ENCODE results near the gene PRRT1. TPM values are rescaled to one million over a fixed set of nuclear protein-coding genes. Genes with fewer than 3 reads are reported as not detected.

PRRT1 gene
- total RNA-seq, 6 donors from 2014 or later: 0.69 to 6.3 (median 0.98) TPM; not detected in 1

- peak within 1 kb of the TSS; percentile 72 to 98 (median 95) for H3K27ac ChIP-seq
These were observed 32.4 kb upstream of the PRRT1 start, which contains the start of gene AGER for GRCh38 chr6:32184084-32184640. Gene AGER (minus strand): TSS chr6:32184253. CDS start chr6:32184222, 31 bp downstream.

GRCh38 chr6:32183483-32184083 lies 31.8 kb upstream of the PRRT1 start:
- H3K36me3 ChIP-seq: peaks cover 7 to 56% (median 36%) of the 10 kb centered on the region in 4 donors
- 73 to 80% methylated on average over 12 to 15 of the region's 15 CpGs for WGBS, 2 donors
- peak overlapping the region; percentile 72 to 98 (median 95) for H3K27ac ChIP-seq
- TF ChIP-seq EP300 (IDR thresholded peaks at IDR 0.05): no peak
- no peak for TF ChIP-seq POLR2AphosphoS5 (IDR thresholded peaks at IDR 0.05)
- peaks cover 53 to 72% (median 64%) of the 10 kb centered on the region in 4 donors for H3K4me1 ChIP-seq
- ATAC-seq (ENCODE audit: low FRiP score in 2 of 2) (no peak), DNase-seq (no peak)
- no peaks in the 10 kb centered on the region for H3K27me3 ChIP-seq
- H3K4me3 ChIP-seq: peak overlapping the region in 3 of 4 donors; percentile 7 to 41 (median 20)
- H3K9me3 ChIP-seq: no peaks in the 10 kb centered on the region

More at GRCh38 chr6:32184084-32184640, 32.4 kb upstream of the PRRT1 start, which contains the start of gene AGER:
- Histone ChIP-seq H3K4me1 (peaks cover 56 to 73% (median 65%) of the 10 kb centered on the region in 4 donors), H3K27me3 (no peaks in the 10 kb centered on the region), H3K9me3 (no peaks in the 10 kb centered on the region), H3K36me3 (peaks cover 7 to 56% (median 36%) of the 10 kb centered on the region in 4 donors), H3K4me3 (peak within 1 kb of the TSS in 3 of 4 donors; percentile 7 to 41 (median 20))
- TF ChIP-seq POLR2A (IDR thresholded peaks at IDR 0.05) (peak in 1 of 4 donors; percentile 62), CTCF (IDR thresholded peaks at IDR 0.05) (no peak), POLR2AphosphoS5 (IDR thresholded peaks at IDR 0.05) (peak in 1 of 2 donors; percentile 34), EP300 (IDR thresholded peaks at IDR 0.05) (no peak)
- 58 to 61% methylated on average over 5 to 6 of the region's 6 CpGs for WGBS, 2 donors
- ATAC-seq (ENCODE audit: low FRiP score in 2 of 2) (peak in 1 of 2 donors; percentile 1), DNase-seq (no peak)

DNA sequence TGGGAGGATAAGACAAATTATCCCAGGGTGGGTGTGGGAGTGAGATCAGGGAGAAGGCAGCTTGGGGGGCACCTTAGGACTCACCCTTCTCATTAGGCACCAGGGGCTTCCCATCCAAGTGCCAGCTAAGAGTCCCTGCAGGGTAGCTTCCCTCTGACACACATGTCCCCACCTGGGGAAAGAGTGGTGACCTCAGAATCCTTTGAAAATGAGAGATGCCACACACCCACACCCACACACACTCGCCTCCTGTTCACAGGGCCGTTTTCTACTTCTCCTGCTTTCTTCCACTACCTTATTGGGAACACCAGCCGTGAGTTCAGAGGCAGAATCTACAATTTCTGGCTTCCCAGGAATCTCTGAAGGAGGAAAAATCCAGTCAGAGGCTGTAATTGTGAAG lies 31.3 kb upstream of the PRRT1 start:
- 76 to 85% methylated on average over 3 of the region's 3 CpGs for WGBS, 2 donors
- H3K27me3 ChIP-seq: no peaks in the 10 kb centered on the region
- no peaks in the 10 kb centered on the region for H3K9me3 ChIP-seq
- no peak for ATAC-seq (ENCODE audit: low FRiP score in 2 of 2)
- H3K36me3 ChIP-seq: peaks cover 7 to 56% (median 34%) of the 10 kb centered on the region in 4 donors
- no peak for TF ChIP-seq POLR2AphosphoS5 (IDR thresholded peaks at IDR 0.05)
- peak overlapping the region; percentile 72 to 98 (median 95) for H3K27ac ChIP-seq
- no peak for DNase-seq
- H3K4me1 ChIP-seq: peaks cover 48 to 67% (median 59%) of the 10 kb centered on the region in 4 donors
- H3K4me3 ChIP-seq: peak overlapping the region in 3 of 4 donors; percentile 7 to 41 (median 20)

GRCh38 chr6:32182555-32182981 lies 30.8 kb upstream of the PRRT1 start:
- H3K27ac ChIP-seq: peak overlapping the region; percentile 72 to 98 (median 95)
- peaks cover 43 to 62% (median 54%) of the 10 kb centered on the region in 4 donors for H3K4me1 ChIP-seq
- H3K4me3 ChIP-seq: peak overlapping the region in 3 of 4 donors; percentile 18 to 41 (median 20)

DNA sequence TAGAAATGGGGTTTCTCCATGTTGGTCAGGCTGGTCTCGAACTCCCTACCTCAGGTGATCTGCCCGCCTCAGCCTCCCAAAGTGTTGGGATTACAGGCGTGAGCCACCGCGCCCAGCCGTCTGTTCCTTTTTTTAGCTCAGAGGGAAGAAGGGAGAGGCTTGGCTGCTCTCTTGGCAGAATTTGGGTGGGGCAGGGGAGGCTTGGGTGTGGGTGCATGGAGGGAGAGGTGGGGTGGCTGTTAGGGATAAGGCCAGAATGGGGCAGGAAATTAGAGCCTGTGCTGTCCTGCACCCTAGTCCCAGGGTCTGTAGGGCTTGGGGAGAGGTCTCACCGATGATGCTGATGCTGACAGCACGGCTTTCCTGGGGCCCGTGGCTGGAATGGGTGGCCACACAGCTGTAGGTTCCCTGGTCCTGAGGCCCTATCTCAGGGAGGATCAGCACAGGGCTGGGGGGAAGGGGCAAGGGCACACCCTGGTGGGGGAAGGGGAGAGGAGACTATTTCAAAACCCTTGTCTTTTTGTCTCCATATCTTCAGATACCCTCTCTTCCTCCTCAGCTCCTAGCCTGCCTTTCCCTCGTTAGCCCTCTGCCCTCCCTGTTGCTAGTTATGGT lies 30.3 kb upstream of the PRRT1 start:
- H3K27ac ChIP-seq: peak overlapping the region; percentile 72 to 98 (median 95)
- H3K27me3 ChIP-seq: no peaks in the 10 kb centered on the region
- DNase-seq: peak in 1 of 2 donors; percentile 33
- 82 to 83% methylated on average over 10 of the region's 10 CpGs for WGBS, 2 donors
- no peak for TF ChIP-seq EP300 (IDR thresholded peaks at IDR 0.05)
- TF ChIP-seq POLR2AphosphoS5 (IDR thresholded peaks at IDR 0.05): no peak
- TF ChIP-seq CTCF (IDR thresholded peaks at IDR 0.05): no peak
- TF ChIP-seq POLR2A (IDR thresholded peaks at IDR 0.05): no peak
- H3K36me3 ChIP-seq: peaks cover 7 to 48% (median 29%) of the 10 kb centered on the region in 4 donors
- H3K9me3 ChIP-seq: no peaks in the 10 kb centered on the region
- no peak for ATAC-seq (ENCODE audit: low FRiP score in 2 of 2)
- H3K4me3 ChIP-seq: peak overlapping the region in 2 of 4 donors; percentile 20 to 41
- peaks cover 38 to 61% (median 52%) of the 10 kb centered on the region in 4 donors for H3K4me1 ChIP-seq

More at GRCh38 chr6:32182555-32182981, 30.8 kb upstream of the PRRT1 start:
- TF ChIP-seq CTCF (IDR thresholded peaks at IDR 0.05) (no peak), POLR2A (IDR thresholded peaks at IDR 0.05) (no peak), EP300 (IDR thresholded peaks at IDR 0.05) (no peak), POLR2AphosphoS5 (IDR thresholded peaks at IDR 0.05) (no peak)
- Histone ChIP-seq H3K27me3 (no peaks in the 10 kb centered on the region), H3K9me3 (no peaks in the 10 kb centered on the region), H3K36me3 (peaks cover 7 to 53% (median 32%) of the 10 kb centered on the region in 4 donors)
- DNase-seq (peak in 1 of 2 donors; percentile 52), ATAC-seq (ENCODE audit: low FRiP score in 2 of 2) (no peak)
- 82 to 92% methylated on average over 10 of the region's 10 CpGs for WGBS, 2 donors

Data from upper lobe of left lung (tissue), 6 donors.